ENCODE data around the gene MTARC2.

The MTARC2 gene

DNA sequence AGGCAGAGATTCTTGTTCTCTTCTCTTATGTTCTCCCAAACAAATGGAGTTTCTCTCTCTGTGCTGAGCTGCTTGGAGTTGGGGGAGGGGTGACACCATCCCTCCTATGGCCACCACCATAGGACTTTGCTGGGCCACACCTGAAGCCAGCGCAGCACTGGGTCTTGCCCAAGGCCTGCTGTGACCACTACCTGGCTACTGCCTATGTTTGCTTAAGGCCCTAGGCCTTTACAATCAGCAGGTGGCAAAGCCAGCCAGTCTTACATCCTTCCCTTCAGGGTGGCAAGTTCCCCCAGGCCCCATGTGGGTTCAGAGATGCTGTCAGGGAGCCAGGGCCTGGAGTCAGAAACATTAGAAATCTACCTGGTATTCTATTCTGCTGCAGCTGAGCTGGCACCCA lies 6.3 kb upstream of the MTARC2 start:
- H3K4me2 ChIP-seq (ENCODE audit: low read length) = no peak overlapping the region
- H3F3A ChIP-seq (ENCODE audit: insufficient read depth, low read length) = no peaks in the 10 kb centered on the region
- no peaks in the 10 kb centered on the region for H4K20me1 ChIP-seq (ENCODE audit: insufficient read depth, low read length)
- no peak overlapping the region for H3K27ac ChIP-seq (ENCODE audit: low read depth, low read length, poor library complexity, severe bottlenecking)
- H3K36me3 ChIP-seq (ENCODE audit: insufficient read depth, low read length) = no peaks in the 10 kb centered on the region
- no peaks in the 10 kb centered on the region for H3K27me3 ChIP-seq (ENCODE audit: insufficient read depth, low read length)
- no peaks in the 10 kb centered on the region for H3K4me1 ChIP-seq (ENCODE audit: insufficient read depth, low read length, severe bottlenecking)
- no peak overlapping the region for H2AFZ ChIP-seq (ENCODE audit: low read length)
- no peak overlapping the region for H3K4me3 ChIP-seq (ENCODE audit: low read depth, low read length, poor library complexity, severe bottlenecking)
- no peaks in the 10 kb centered on the region for H3K9me2 ChIP-seq (ENCODE audit: low read depth, low read length)
- H3K79me2 ChIP-seq (ENCODE audit: insufficient read depth, low read length) = no peaks in the 10 kb centered on the region
- no peak overlapping the region for H3K9ac ChIP-seq (ENCODE audit: low read length)
- TF ChIP-seq CTCF (IDR thresholded peaks at IDR 0.05; ENCODE audit: low read length) (no peak), EZH2 (IDR thresholded peaks at IDR 0.05; ENCODE audit: borderline replicate concordance, low read length) (no peak)
- no peaks in the 10 kb centered on the region for H3K9me3 ChIP-seq (ENCODE audit: low read length)

DNA sequence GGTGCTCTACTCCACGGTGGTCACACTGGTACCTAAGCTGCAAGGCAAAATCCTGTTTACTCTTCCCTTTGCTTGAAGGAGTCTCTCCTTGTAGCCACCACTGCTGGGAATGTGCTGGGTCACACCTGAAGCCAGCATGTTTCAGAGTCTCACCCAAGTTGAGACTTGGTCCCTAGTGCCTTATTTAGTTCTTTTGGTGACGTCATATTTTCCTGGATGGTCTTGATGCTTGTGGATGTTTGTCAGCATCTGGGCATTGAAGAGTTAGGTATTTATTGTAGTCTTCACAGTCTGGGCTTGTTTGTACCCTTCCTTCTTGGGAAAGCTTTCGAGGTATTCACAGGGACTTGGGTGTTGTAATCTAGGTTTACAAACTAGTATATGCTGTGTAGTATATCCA lies 5.6 kb upstream of the MTARC2 start:
- Histone ChIP-seq H3K79me2 (ENCODE audit: insufficient read depth, low read length) (no peaks in the 10 kb centered on the region), H3K36me3 (ENCODE audit: insufficient read depth, low read length) (no peaks in the 10 kb centered on the region), H3K4me1 (ENCODE audit: insufficient read depth, low read length, severe bottlenecking) (no peaks in the 10 kb centered on the region), H3K9ac (ENCODE audit: low read length) (no peak overlapping the region), H3K27ac (ENCODE audit: low read depth, low read length, poor library complexity, severe bottlenecking) (no peak overlapping the region), H2AFZ (ENCODE audit: low read length) (no peak overlapping the region), H3K4me3 (ENCODE audit: low read depth, low read length, poor library complexity, severe bottlenecking) (no peak overlapping the region), H4K20me1 (ENCODE audit: insufficient read depth, low read length) (no peaks in the 10 kb centered on the region), H3K9me2 (ENCODE audit: low read depth, low read length) (no peaks in the 10 kb centered on the region), H3K4me2 (ENCODE audit: low read length) (no peak overlapping the region), H3F3A (ENCODE audit: insufficient read depth, low read length) (no peaks in the 10 kb centered on the region), H3K27me3 (ENCODE audit: insufficient read depth, low read length) (no peaks in the 10 kb centered on the region), H3K9me3 (ENCODE audit: low read length) (no peaks in the 10 kb centered on the region)
- no peak for TF ChIP-seq EZH2 (IDR thresholded peaks at IDR 0.05; ENCODE audit: borderline replicate concordance, low read length)
- no peak for TF ChIP-seq CTCF (IDR thresholded peaks at IDR 0.05; ENCODE audit: low read length)

DNA sequence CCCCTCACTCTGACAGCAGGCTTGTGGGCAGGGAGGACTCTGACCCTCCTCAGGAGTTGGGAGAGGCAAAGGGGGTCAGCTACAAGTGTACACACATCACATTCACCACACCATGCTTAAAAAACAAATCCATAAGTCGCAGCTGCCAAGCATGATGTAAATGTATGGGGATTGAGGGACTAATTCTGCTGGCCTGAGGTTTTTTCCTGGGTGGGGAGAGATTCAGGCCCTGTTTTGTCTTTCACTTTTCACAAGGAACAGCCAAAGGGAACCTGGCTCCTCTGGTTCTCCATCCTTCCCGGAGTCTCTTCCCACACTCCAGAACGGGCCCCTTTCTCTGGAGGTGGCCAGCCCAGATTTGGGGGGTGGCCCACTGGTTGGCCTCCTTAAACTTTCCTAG lies 1.3 kb upstream of the MTARC2 start:
- H3K27ac ChIP-seq (ENCODE audit: low read depth, low read length, poor library complexity, severe bottlenecking) = no peak overlapping the region
- H2AFZ ChIP-seq (ENCODE audit: low read length) = no peak overlapping the region
- no peaks in the 10 kb centered on the region for H3K27me3 ChIP-seq (ENCODE audit: insufficient read depth, low read length)
- TF ChIP-seq CTCF (IDR thresholded peaks at IDR 0.05; ENCODE audit: low read length) (no peak), EZH2 (IDR thresholded peaks at IDR 0.05; ENCODE audit: borderline replicate concordance, low read length) (no peak)
- H3K36me3 ChIP-seq (ENCODE audit: insufficient read depth, low read length) = no peaks in the 10 kb centered on the region
- H3K4me2 ChIP-seq (ENCODE audit: low read length) = no peak overlapping the region
- H3K9me2 ChIP-seq (ENCODE audit: low read depth, low read length) = no peaks in the 10 kb centered on the region
- no peaks in the 10 kb centered on the region for H4K20me1 ChIP-seq (ENCODE audit: insufficient read depth, low read length)
- H3K9ac ChIP-seq (ENCODE audit: low read length) = no peak overlapping the region
- no peak overlapping the region for H3K4me3 ChIP-seq (ENCODE audit: low read depth, low read length, poor library complexity, severe bottlenecking)
- no peaks in the 10 kb centered on the region for H3K9me3 ChIP-seq (ENCODE audit: low read length)
- no peaks in the 10 kb centered on the region for H3K4me1 ChIP-seq (ENCODE audit: insufficient read depth, low read length, severe bottlenecking)
- no peaks in the 10 kb centered on the region for H3K79me2 ChIP-seq (ENCODE audit: insufficient read depth, low read length)
- H3F3A ChIP-seq (ENCODE audit: insufficient read depth, low read length) = no peaks in the 10 kb centered on the region
